ENCODE measurements around the gene DGKQ.
A peak's percentile ranks its signal among the peaks of the same experiment; 100 is the strongest.
"Not testable (repeated sequence)": the region's sequence is repeated elsewhere in the genome, so short reads cannot be mapped to it uniquely, and the experiment has no call there.

Gene DGKQ

GRCh38 chr4:993111-994029 lies 20.0 kb upstream of the DGKQ start, which contains the start of gene SLC26A1:
TSS of gene SLC26A1 (minus strand) at chr4:993404. CDS start at chr4:991703, 1,701 bp downstream.
- DNase-seq: no peak

GRCh38 chr4:992297-993110 lies 19.1 kb upstream of the DGKQ start:
- DNase-seq: no peak

- DNase-seq: no peak
Observed at GRCh38 chr4:991451-992296, 18.3 kb upstream of the DGKQ start.

- no peak for DNase-seq
Observed at GRCh38 chr4:990746-991367, 17.5 kb upstream of the DGKQ start.

- no peak for DNase-seq
Observed at GRCh38 chr4:989722-990471, 16.5 kb upstream of the DGKQ start.

- DNase-seq: no peak
Observed at GRCh38 chr4:988726-989721, 15.7 kb upstream of the DGKQ start.

- DNase-seq: no peak
Observed at GRCh38 chr4:987624-988513, 14.5 kb upstream of the DGKQ start.

GRCh38 chr4:986879-987623 lies 13.7 kb upstream of the DGKQ start, which contains the start of gene IDUA:
TSS of gene IDUA (plus strand) at chr4:987044. CDS start at chr4:987085, 41 bp downstream.
- peak; percentile 48 to 52 for DNase-seq

- DNase-seq: no peak
Observed at GRCh38 chr4:986428-986878, 13.1 kb upstream of the DGKQ start.

GRCh38 chr4:985123-985830 lies 11.9 kb upstream of the DGKQ start:
- no peak for DNase-seq

GRCh38 chr4:984336-985054 lies 11.1 kb upstream of the DGKQ start:
- DNase-seq: no peak

GRCh38 chr4:982814-983213 lies 9.4 kb upstream of the DGKQ start:
- DNase-seq: no peak

GRCh38 chr4:982291-982690 lies 8.9 kb upstream of the DGKQ start:
- no peak for DNase-seq

- peak; percentile 19 to 23 for DNase-seq
Observed at GRCh38 chr4:978957-979701, 5.8 kb upstream of the DGKQ start.

- not testable (repeated sequence) for DNase-seq
Observed at GRCh38 chr4:976016-976415, 2.6 kb upstream of the DGKQ start.

- no peak for DNase-seq
Observed at GRCh38 chr4:974668-975067, 1.3 kb upstream of the DGKQ start.
